ENCODE data around the gene HRCT1. TPM values are rescaled to one million over a fixed set of nuclear protein-coding genes. Genes with fewer than 3 reads are reported as not detected.
A peak's percentile ranks its signal among the peaks of the same experiment; 100 is the strongest.

HRCT1 gene
- total and polyA plus RNA-seq, 2 of the 4 experiments (the other 2 are of a cell fraction), result 1.1 to 3.9 TPM

DNA sequence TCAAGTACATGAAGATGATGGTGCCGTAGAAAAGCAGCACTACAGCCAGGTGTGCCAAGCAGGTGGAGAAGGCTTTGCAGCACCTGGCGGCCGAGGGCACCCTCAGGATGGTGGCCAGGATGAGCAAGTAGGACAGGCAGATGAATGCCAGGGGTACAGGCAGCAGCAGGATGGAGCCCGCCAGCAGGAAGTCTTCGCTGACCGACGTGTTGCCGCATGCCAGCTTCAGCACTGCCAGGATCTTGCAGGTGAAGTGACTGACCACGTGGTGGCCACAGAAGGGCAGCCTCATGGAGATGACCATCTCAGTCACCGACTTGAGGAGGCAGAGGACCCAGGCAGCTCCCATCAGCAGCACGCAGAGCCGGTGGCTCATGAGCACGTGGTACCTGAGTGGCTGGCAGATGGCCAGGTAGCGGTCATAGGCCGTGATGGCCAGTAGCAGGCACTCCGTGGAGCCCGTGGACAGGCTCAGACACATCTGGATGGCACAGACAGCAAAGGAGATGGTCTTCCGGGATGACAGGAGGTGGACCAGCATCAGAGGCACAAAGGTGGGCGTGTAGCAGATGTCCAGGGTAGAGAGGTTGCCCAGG is 36.3 kb upstream of the HRCT1 start:
- Histone ChIP-seq H3K56ac (ENCODE audit: extremely low read depth, insufficient read depth, low read length) (no peak overlapping the region), H2AK9ac (replicated peaks; ENCODE audit: low read depth, low read length, poor library complexity) (peak overlapping the region; percentile 28), H4K8ac (ENCODE audit: low read depth in 2 of 2, low read length in 2 of 2) (no peak overlapping the region), H3K4me3 (ENCODE audit: insufficient read depth, low read depth, low read length) (no peak overlapping the region), H2AK5ac (ENCODE audit: low read depth, low read length) (no peak overlapping the region), H3K14ac (replicated peaks; ENCODE audit: low read depth, low read length) (no peak overlapping the region), H3K9me1 (ENCODE audit: insufficient read depth, low read length) (0 out of 2 replicates have a peak, but pooled peaks cover 3% of the 10 kb centered on the region), H2BK120ac (ENCODE audit: low read depth, low read length) (no peak overlapping the region), H2BK15ac (ENCODE audit: low read depth, low read length) (no peak overlapping the region), H3K27me3 (ENCODE audit: control insufficient read depth, insufficient read depth, low read length) (peaks cover 6% of the 10 kb centered on the region; the same call in 1 of the 2 replicates), H3K4me1 (ENCODE audit: control insufficient read depth, insufficient read depth, low read length) (no peaks in the 10 kb centered on the region), H3K79me1 (ENCODE audit: low read depth in 1 of 2, low read length in 2 of 2) (no peaks in the 10 kb centered on the region), H3K4ac (ENCODE audit: low read depth, low read length) (no peak overlapping the region), H3K36me3 (ENCODE audit: control insufficient read depth, insufficient read depth, low read length) (no peaks in the 10 kb centered on the region), H3K23ac (ENCODE audit: low read depth, low read length) (no peak overlapping the region), H3K4me2 (ENCODE audit: low read depth, low read length) (no peak overlapping the region), H3K9ac (ENCODE audit: low read depth, low read length) (no peak overlapping the region), H3K9me3 (ENCODE audit: control insufficient read depth, insufficient read depth, low read length) (no peaks in the 10 kb centered on the region), H2AFZ (replicated peaks; ENCODE audit: low read length, poor library complexity) (no peak overlapping the region), H3K27ac (ENCODE audit: insufficient read depth, low read length) (no peak overlapping the region), H2BK20ac (ENCODE audit: low read depth, low read length) (no peak overlapping the region), H4K91ac (ENCODE audit: insufficient read depth, low read depth, low read length) (no peak overlapping the region), H4K20me1 (ENCODE audit: insufficient read depth, low read length) (no peaks in the 10 kb centered on the region), H2BK5ac (ENCODE audit: low read depth, low read length, poor library complexity, severe bottlenecking) (no peak overlapping the region), H4K5ac (ENCODE audit: low read depth, low read length) (no peak overlapping the region), H3K18ac (ENCODE audit: low read depth, low read length) (no peak overlapping the region)
- DNase-seq, result no peak
- no peak for ATAC-seq (ENCODE audit: low read depth)
- BruUV-seq (replicated peaks), result no TSS peak
- dilution Hi-C loops (cut with HindIII; ENCODE audit: low sequenced_read_pairs, unreplicated experiment), result no loop called here
- ChIA-PET POLR2A (ENCODE audit: unreplicated experiment) (no interaction called here), CTCF (interaction anchor here (1.3 kb wide), 2 partner anchors 13 to 80 kb away, joined by 3 to 5 read pairs; no protein-coding TSS in a partner anchor)
- no peak for TF ChIP-seq RFX5 (IDR thresholded peaks at IDR 0.05; ENCODE audit: low read depth, low read length)
- no peak for TF ChIP-seq RCOR1 (IDR thresholded peaks at IDR 0.05; ENCODE audit: insufficient replicate concordance, low read length)
- TF ChIP-seq, protein P1, sequence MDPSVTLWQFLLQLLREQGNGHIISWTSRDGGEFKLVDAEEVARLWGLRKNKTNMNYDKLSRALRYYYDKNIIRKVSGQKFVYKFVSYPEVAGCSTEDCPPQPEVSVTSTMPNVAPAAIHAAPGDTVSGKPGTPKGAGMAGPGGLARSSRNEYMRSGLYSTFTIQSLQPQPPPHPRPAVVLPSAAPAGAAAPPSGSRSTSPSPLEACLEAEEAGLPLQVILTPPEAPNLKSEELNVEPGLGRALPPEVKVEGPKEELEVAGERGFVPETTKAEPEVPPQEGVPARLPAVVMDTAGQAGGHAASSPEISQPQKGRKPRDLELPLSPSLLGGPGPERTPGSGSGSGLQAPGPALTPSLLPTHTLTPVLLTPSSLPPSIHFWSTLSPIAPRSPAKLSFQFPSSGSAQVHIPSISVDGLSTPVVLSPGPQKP (IDR thresholded peaks at IDR 0.05; ENCODE audit: borderline replicate concordance, low read depth, low read length), result no peak
- TF ChIP-seq, protein P2, sequence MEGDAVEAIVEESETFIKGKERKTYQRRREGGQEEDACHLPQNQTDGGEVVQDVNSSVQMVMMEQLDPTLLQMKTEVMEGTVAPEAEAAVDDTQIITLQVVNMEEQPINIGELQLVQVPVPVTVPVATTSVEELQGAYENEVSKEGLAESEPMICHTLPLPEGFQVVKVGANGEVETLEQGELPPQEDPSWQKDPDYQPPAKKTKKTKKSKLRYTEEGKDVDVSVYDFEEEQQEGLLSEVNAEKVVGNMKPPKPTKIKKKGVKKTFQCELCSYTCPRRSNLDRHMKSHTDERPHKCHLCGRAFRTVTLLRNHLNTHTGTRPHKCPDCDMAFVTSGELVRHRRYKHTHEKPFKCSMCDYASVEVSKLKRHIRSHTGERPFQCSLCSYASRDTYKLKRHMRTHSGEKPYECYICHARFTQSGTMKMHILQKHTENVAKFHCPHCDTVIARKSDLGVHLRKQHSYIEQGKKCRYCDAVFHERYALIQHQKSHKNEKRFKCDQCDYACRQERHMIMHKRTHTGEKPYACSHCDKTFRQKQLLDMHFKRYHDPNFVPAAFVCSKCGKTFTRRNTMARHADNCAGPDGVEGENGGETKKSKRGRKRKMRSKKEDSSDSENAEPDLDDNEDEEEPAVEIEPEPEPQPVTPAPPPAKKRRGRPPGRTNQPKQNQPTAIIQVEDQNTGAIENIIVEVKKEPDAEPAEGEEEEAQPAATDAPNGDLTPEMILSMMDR (conservative IDR thresholded peaks at IDR 0.05; ENCODE audit: low read depth, low read length), result no peak
- no peak for TF ChIP-seq NFE2L2 (IDR thresholded peaks at IDR 0.05; ENCODE audit: low read depth, low read length)
- TF ChIP-seq SMC3 (IDR thresholded peaks at IDR 0.05; ENCODE audit: low read depth, low read length), result no peak
- no peak for TF ChIP-seq MAZ (IDR thresholded peaks at IDR 0.05; ENCODE audit: borderline replicate concordance, low read depth, low read length)
- no peak for TF ChIP-seq RAD21 (IDR thresholded peaks at IDR 0.05; ENCODE audit: low read length)
- no peak for TF ChIP-seq BHLHE40 (IDR thresholded peaks at IDR 0.05; ENCODE audit: low read depth, low read length)
- in situ Hi-C loops (cut with MboI; ENCODE audit: low sequenced_read_pairs), result no loop called here
- 71% methylated on average over 16 of the region's 19 CpGs; no CpG with 5 or more reads in 1 of the 2 experiments for WGBS, 2 experiments (ENCODE audit: extremely low coverage in 2 of 2, insufficient read length in 1 of 2)
- intact Hi-C loops (cut with micrococcal nuclease), result no loop called here

Measured in IMR-90 (cell line).